NCI-H526 (cell line): ENCODE measurements around the gene CD151.

ENCODE experiments used
- DNase-seq, 2 experiments: peaks; one replicate each; lab custom pipeline; 2025; lab: John Stamatoyannopoulos, UW

CD151 gene

DNA sequence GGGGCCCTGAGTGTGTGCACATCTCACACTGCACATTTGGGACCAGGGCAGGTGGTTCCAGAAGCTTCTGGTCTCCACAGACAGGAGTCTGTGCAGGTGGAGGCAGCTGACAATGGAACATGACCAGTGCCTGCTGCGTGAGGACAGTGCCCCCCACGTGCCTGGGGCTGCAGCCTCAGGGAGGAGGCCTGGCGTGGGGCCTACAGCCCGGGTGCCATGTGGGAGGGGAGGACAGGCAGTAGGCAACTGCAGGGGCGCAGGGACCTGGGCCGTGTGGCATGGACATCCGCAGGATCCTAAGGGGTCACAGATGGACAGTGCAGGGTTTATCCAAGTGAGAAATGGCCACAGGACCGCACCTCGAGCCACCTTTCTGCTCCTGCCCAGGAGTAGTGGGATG is 38.7 kb downstream of the CD151 start:
- DNase-seq: no peak

DNA sequence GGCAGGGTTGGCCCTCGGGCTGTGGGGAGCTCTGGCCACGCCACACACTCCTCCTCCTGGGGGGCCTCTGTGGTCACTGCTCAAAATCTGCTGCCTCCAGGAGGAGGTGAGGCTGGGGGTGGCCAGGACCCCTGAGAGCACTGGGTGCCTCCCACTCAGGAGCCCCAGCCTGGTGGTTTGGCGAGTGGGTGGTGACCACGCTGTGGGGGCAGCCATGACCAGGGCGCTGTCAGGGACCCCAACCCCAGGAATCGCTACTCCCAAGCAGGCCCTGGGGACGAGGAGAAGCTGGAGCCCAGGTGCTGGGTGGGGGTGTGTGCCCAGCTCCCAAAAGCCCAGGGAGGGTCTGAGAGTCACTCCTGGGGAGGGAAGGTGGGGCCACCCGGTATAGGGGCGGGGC is 40.0 kb downstream of the CD151 start:
- DNase-seq: no peak

DNA sequence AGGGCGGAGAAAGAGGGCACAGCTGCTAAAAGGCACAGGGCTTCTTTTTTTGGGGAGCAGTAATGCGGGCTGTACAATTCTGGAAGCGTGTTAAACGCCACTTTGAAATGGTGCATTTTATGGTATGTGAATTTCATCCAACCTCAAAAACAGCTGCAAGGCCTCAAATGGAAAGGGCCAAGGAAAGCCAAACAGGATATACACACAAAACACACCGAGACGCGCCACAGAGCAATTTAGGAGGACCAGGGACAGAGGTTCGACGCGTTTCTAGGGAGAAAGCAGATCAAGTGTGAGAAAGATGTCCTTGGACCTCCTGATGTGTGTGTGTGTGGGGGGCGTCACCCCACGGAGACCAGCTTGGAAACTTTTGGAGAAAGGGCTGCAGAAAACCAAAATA is 41.0 kb downstream of the CD151 start:
- DNase-seq: no peak

DNA sequence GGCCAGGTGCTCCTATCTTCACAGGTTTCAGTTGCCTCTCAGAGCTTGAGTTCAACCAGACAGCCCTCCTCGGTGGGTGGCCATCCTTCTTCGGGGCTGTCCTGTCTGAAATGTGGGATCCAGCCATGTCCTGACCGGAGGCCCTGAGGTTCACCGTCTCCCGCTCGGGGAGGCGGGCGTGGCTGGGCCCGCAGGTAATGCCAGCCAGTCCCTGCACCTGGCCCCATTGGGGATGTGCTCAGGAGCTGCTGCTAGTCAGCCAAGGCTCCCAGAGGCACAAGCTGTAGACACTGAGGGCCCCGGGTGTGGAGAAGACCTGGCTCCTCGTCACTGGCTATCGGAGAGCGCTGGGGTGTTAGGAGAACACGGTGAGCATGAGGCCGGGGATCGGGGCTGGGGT is 42.5 kb downstream of the CD151 start:
- DNase-seq: no peak

DNA sequence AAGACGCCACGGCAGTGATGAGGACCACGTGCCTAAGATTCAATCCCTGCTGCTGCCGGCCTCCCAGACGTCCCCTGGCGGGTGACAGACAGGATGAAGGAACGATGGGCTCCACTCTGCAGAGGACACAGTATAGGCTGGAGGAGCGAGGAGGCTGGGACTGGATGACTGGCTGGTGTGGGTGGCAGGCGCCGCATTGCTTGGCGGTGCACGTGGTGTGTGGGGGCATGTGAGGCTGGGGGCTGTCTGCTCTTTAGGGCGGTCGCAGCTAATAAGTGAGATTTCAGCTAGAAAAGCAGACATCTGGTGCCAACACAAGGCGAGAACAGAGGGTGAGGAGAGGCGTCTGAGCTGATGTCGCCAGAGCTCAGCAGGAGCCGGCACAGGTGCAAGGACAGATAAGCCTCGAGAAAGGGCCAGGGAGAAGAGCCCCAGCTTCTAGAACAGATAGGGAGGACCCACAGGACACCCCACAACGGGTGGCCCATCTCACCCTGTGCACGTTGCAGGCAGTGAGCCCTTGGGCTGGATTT is 43.1 kb downstream of the CD151 start:
- DNase-seq: no peak

DNA sequence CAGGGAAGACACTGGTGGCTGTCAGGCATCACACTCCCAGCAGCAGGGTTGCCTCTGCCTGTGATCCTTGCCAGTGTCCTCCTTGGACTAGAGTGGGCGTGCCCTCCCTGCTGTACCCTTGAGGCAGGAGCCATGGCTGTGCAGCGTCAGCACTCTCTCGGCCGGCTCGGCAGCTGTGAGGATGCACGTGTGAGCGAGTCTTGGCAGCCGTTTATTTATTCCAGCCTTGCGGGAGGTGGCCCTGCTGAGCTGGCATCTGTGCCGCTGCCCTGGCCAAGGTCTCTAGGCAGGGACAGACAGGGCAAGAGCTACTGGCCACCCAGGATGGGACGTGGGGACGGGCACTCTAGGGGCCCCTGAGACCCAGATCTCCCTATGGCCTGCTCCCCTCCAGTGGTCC is 43.8 kb downstream of the CD151 start:
- no peak for DNase-seq

DNA sequence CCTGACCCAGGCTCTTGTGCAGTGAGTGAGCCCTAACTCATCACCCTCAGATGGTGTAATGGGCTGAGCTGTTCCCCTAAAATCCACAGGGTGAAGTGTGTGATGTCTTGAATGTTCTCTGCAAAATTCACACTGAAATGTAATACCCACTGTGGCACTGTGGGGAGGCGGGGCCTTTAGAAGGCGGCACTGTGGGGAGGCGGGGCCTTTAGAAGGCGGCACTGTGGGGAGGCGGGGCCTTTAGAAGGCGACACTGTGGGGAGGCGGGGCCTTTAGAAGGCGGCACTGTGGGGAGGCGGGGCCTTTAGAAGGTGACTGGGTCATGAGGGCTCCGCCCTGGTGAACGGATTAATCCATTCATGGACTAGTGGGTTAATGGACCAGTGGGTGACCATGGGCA is 44.8 kb downstream of the CD151 start:
- peak in 1 of 2 experiments; percentile 68 for DNase-seq

DNA sequence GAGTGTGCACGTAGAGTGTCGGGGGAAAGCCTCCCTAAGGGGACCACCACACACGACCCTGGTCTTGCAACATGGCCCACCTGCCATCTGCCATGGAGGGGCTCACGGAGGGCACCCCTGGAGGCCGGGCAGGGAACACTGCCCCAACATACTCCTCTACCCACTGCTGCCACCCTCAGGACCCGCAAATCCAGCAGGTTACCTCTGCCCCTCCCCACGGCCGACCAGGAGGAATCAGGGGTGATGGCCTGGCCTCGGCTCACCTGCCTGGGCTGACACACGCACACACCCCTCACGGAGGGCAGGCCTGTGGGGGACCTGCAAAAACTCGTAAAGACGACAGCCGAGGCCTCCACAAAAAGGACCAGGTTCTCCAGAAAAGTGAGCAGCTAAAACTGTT is 47.7 kb downstream of the CD151 start:
- DNase-seq: no peak

DNA sequence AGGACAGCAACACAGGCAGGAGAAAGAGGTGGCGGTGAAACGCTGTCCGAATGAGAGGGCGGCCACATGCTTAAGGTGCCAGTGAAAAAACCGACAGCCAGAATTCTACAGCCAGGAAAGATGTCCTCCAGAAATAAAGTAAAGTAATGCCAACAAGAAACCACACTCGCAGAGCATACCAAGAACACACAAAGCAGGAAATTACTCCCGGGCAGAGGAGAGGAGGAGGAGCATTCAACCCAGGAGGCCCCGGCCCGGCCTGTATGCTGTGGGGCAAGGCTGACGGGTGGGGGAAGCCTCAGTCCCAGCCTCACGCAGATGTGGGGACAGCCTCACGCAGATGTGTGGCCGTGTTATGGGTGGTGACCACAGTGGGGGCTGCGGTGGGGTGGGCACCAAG is 49.8 kb downstream of the CD151 start:
- DNase-seq: no peak

DNA sequence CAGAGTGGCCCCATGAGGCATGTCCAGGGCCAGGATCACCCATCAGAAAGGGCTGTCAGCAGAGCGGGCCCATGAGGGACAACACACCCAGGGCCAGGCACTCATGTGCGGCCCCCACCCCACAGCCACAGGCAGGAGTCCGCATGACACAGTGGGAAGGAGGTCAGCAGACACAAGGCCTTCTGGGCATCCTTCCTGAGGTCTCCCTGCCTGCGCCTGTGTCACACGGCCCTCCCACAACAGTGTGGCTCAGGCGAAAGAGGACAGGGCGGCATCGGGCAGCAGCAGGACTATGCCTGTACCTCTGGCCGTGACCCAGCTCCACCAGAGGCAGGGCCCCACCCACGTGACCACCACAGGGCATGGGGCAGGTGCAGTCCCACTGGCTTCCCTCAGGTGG is 50.8 kb downstream of the CD151 start:
- no peak for DNase-seq

DNA sequence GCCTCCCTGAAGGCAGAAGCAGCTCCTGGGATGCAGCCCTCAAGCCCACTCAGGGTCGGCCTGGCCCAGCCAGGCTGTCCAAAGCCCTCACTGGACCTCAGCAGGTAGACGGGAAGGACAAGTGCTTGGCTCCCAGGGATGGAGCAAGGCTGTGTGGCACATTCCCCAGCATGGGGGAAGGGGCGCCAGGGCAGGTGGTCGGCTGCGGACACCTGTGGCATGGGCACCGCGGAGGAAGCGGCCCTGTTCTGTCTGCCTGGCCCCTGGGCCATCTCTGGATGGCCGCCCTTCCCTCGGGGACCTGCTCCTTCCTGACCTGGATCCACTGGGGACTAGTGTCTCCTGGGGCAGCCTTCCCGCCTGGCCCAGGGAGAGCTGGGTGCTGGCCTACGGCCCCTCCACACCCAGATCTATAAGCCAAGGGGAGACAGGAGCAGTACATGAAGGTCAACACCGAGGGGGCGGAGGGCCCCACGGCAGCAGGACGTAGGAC is 51.9 kb downstream of the CD151 start:
- DNase-seq: no peak

DNA sequence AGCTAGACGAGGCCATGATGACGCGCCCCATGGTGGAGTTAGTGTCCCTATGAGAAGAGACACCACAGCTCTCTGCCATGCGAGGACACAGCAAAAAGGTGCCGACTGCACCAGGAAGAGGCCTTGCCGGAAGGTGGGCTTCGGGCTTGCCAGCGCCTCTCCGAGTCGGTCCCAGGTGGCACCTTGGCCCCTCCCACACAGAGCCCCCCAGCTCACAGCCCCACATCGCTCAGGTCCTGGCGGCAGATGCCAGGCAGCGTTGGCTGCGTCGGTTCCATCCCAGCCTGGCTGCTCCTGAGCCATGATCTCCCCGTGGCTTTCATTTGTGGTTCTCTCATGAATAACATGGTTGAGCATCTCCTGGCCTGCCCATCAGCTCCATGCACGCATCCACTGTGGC is 53.8 kb downstream of the CD151 start:
- no peak for DNase-seq

DNA sequence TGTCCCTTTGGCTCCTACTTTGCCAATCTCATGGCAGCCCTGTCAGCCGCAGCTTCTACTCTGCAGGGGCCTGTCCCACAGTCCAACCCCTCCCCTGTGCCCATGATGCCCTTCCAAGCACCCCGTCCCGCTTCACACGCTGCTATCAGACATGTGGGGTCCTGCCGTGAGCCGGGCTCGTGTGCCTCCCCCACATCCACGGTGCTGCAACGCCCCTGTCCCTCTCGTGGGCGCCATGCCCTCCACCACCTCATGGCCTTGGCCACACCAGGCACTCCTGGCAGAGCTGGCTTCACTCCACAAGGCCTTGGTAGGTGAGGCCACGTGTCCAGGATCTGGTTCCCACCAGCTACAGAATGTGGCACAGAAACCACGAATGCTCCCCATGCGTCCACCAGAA is 54.8 kb downstream of the CD151 start:
- DNase-seq: no peak
